HG02938 (cell line): ENCODE results near the gene SNRNP200.
A peak's percentile ranks its signal among the peaks of the same experiment; 100 is the strongest.
"Not testable (repeated sequence)": the region's sequence is repeated elsewhere in the genome, so short reads cannot be mapped to it uniquely, and the experiment has no call there.

ENCODE experiments used
- ATAC-seq: cut with Tn5 transposase; IDR thresholded peaks from one replicate; pipeline ENCODE4 v1.9.1; 2021; ENCODE audit warnings: mild to moderate bottlenecking, moderate library complexity; ENCODE audit not compliant: unreplicated experiment

Gene SNRNP200

DNA sequence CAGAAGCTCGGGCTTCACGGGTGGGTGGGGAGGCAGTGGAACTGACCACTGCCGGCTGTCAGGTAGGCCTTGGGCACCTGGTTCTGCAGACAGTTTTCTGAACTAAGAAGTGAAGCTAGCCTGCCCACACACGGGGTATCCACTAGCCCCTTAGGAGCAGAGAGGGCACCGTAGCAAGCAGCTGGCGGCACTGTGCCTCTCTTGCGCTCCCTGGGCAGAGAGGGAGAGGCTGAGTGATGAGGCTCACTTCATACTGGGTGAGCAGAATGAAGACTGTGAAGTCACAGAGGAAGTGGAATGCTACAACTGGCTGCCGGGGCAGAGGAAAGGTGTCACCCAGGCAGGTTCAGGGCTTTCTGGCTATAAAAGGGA is 20.5 kb upstream of the SNRNP200 start:
- no peak for ATAC-seq

DNA sequence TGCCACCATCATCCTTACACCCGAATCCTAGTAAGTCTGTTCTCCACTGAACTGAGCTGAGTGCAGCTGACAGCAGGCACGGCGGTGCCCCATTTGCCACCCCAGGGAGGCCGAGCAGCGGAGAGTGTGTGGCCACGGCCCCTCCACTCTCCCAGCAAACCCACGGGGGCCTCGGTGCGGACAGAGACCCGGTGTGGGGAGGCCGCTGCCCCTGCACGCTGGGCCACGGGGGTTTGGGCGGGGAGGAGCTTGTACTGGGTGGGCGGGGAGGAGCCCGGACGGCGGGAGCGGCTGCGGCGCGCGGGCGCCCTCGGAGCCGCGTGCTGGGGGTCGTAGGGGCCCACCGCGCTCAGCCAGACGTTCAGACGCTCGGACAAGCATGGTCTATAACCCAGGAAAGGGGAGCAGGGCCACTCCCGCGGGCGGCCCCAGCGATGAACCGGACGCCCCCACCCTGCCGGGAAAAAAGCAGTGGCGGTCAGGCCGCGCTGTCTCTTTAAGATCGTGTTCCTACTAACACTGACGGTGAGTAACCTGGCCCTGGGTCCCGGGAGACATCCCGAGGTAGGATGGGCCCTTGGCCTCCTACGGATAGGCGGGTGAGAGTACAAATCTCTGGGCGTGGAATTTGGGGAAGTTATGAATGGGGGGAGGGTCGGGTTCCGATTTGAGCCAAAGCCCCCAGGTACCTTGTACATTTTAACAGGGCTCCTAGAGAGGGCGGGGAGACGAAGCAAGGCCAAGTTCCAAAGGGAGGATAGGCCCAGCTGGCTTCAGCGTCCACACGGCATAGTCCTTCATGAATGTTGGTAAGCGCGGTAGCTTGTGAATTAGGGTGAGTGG is 19.9 kb upstream of the SNRNP200 start, which contains the start of gene ITPRIPL1:
ITPRIPL1 (plus strand) TSS at position 277 of the 843 bp plus-strand sequence; CDS start at position 800, 523 bp downstream.
- no peak for ATAC-seq

DNA sequence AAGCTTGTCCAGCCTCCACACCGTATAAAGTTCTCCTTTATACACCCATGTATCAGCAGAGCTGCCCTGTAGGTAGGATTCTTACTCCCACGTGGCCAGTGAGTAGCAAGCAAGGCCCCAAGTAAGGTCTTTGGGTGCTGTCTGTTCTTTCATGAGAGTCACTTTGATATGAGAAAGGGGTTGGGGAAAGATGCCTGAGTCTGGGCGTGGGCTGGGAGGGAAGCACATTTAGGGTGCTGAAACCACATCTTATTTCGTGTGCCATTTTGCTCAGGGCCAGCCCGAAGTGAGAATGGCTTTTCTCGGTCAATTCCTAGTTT is 19.3 kb upstream of the SNRNP200 start:
- ATAC-seq = no peak

DNA sequence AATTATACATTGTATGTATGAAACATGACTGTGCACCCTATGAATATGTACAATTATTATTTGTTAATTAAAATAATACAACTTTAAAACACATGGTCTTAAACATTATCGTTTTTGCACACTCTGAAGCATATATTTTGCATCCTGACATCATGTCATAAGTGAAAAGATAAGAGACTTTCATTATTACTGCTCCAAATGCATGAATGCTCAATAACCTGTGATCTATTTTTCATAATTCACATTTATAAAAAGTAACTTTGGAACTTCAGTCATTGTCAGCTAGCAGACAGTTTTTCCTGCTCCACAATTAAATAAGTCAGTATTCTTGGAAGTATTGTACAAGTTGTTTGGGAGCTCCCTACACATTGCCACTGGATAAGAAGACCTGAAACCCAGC is 18.5 kb upstream of the SNRNP200 start:
- ATAC-seq = no peak

DNA sequence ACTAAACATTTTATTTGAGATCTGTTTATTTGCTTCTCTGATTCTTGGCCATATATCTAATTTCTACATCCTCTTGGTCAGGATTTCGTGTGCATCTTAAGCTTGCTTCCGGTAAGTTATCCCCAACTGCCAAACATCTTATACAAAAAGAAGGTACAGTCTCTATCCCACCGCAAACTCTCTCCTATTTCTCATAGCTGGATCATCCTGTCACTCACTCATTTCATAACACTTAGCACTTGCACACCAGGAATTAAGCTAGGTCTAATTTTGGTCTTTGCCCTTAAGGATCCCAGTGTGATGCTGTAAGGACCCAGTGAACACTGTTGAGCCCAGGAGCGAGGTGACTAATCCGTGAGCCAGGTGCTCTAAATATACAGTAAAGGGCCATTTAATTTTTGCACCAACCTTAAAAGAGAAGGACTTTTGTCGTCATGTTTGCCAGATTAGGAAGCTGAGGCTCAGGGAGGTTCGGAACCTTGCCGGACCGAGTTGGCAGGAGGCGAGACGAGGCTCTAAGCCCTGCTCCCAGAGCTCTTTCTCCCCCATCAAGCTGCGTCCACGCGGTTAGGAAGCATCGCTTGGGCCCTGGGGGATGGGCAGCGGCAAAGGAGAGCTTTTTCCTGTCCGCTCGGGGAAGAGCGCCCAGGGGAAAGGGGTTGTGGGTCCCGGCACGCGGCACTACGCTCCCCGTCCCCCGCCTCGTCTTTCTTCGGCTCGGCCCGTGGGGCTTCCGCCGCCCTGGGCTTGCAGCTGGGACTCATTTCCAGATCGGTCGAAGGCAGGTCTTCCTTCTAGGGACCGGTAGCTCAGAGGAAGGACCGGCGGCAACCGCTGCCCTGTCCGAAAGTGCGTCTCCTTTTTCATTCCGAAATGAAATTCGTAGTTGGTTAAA is 15.6 kb upstream of the SNRNP200 start:
- peak; percentile 25 for ATAC-seq

DNA sequence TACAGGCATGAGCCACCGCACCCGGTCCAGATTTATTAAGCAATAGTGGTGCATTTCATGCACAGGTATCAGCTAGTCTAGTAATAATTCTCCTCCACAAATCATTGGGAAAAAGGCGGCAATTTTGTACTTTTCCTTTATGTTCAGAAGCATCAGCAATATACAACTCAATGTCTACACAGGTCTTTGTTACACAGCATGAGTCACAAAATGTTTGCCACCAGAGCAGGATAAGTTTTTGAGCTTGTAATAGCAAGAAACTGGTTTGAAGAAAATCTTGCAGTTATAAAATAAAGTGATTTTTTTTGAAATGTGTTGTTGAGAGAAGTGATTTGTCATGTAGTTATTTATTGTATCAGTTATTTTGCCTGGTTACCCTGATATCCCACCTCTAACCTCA is 15.0 kb upstream of the SNRNP200 start:
- no peak for ATAC-seq

DNA sequence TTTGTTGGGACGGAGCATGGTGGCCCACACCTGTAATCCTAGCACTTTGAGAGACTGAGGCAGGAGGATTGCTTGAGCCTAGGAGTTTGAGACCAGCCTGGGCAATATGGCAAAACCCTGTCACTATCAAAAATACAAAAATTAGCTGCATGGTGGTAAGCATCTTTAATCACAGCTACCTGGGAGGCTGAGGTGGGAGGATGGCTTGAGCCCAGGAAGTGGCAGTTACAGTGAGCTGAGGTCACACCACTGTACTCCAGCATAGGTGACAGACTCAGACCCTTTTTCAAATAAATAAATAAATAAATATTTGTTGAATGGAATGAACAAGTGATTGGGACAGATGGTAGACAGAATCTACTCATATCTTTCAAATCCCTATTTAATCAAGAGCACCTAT is 14.1 kb upstream of the SNRNP200 start:
- ATAC-seq = no peak

DNA sequence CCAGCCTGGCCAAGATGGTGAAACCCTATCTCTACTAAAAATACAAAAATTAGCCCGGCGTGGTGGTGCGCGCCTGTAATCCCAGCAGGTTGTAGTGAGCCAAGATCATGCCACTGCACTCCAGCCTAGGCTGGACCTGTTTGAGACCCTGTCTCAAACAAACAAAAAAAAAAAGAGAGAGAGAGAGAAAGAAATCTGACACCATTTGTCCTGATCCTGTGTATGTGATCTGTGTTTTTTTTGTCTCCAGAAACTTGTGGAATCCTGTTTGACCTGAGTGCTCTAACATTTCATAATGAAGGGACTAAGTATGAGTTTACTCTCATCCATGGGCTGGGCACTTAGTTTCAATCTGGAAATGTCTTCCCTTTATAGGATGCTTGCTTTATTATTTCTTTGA is 13.4 kb upstream of the SNRNP200 start:
- no peak for ATAC-seq

DNA sequence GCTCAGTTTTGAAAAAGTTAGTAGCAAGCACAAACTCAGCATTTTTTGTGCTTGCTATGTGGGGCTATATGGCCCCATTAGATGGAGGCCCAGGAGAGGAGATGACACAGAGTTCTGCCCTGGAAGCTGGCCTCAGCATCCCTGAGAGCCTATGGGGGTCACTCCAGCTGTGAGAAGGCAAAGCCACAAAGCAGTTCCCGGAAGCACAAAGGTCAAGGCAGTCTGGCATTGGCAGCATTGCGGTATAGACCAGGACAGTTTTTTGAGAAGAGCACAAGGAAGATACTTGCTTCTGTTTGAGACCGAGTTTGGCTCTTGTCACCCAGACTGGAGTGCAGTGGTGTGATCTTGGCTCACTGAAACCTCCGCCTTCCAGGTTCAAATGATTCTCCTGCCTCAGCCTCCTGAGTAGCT is 12.2 kb upstream of the SNRNP200 start:
- no peak for ATAC-seq

DNA sequence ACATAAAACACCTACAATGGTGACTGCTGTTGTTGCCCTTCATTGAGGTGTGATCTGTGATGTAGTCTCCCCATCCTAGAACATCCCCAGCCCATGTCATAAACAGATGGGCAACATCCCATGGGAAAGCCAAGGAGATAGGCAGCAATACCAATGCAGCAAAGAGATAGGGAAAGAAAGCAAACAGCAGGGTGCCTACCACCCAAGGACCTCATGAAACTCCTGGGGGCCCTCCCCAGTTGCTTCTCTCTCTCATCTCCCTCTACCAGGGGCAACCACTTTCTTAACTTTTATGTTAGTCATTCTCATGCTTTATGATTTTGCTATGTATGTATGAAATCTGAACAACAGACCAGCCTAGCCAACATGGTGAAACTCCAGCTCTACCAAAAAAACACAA is 11.7 kb upstream of the SNRNP200 start:
- ATAC-seq = no peak

DNA sequence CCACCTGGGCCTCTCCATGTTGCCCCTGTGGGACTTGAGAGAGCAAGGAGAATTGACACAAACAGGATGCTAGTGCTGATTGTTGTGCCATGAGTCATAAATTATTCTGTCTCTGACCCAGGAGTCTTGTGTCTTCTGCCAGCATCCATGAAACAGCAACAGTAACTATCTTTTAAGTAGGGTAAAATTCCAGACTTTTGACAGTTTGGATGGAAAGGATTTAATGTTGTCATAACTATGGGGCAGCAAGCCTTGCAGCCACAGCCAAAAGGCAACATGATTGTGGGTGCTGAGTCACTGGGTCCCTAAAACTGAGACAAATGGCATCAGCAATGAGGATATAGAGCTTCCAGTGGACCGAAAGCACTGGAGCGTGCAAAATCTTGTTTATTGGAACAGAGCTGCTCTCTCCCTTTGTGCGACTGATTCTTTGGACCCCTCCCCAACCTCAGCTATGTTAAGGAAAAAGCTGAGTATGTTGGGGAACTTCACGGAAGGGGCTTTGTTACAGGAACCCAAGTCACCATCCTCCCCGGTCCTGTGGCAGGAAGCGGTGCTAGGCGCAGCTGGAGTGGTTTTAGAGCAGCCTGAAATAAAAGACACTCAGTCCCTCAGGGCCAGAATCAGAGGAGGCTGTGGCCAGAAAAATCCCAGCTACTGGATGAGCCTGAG is 10.2 kb upstream of the SNRNP200 start:
- no peak for ATAC-seq

DNA sequence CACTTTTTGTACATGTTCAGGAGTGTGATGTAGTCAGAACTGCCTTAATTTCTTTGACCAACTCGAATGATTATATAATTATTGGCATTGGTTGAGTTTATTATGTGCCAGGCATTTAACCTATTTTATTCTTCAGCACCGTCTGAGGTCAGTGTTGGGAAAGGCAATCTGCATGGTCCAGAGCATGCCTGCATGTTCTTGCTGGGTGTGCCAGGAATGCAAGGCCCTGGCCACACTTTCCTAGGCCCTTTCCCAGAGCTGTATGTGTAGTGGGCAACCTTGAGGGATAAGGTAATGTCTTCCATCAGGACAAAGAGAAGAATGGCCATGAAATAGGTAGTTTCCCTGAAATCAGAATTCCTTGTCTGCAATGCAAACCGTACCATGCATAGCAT is 9.7 kb upstream of the SNRNP200 start:
- no peak for ATAC-seq

DNA sequence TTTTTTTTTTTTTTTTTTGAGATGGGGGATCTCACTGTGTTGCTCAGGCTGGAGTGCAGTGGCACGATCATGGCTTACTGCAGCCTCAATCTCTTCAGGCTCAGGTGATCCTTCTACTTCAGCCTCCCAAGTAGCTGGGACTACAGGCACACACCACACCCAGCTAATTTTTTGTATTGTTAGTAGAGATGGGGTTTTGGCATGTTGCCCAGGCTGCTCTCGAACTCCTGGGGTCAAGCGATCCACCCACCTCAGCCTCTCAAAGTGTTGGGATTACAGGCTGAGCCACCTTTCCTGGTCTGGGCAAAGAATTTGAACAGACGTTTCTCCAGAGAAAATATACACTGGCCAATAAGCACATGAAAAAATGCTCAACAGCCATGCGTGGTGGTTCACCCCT is 2.9 kb upstream of the SNRNP200 start:
- ATAC-seq = no peak

DNA sequence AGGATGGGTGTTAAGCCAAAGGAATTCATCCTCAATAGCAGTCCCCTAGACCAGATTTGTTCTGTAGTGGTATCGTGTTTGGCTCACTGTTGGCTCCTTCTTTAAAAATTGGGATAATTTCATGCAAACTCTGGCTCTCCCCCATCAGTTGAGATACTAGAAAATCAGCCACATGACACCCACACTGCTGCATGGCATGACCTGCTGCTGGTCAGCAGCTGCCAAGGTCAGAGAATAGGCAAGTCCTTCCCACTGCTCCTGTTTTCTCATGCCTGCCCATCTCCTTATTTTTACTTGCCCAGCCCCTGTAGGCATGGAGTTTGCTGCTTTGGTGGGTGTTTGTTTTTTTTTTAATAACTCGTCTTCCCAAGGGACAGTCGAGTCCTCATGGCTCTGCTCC is 1.0 kb upstream of the SNRNP200 start:
- no peak for ATAC-seq

DNA sequence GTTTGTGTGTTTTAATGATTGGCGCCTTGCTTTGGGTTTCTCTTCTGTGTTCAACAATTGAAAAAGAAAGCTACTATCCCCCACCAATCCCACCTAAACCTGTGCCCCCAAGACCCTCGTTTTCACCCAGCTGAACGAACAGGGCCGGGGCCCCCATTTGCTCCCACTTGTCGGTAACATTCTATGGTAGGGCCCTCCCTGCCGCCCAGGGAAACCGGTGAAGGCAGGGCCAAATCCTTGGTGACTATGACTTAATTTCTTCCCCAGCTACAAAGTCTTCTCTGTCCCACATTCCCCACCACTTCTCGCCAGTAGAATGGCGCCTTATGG is 598 bp upstream of the SNRNP200 start:
- no peak for ATAC-seq

DNA sequence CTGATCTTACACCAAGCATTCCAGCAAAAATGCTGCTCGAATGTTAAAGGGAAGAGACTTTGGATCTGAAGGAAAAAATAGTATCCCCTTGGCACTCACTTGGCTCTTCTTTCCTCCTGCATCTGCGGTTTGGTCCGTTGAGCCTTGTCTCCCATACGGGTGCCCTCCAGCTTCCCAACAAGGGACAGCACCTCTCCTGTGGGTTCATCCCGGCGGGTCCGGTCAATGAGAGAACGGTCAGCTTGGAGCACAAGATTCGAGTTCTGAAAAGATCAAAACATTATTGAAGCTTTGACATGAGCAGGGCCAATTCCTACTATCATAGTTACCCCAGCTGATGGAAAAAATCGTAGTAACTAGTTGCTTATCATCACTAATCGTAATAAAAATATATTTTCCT is 740 bp downstream of the SNRNP200 start:
- no peak for ATAC-seq

DNA sequence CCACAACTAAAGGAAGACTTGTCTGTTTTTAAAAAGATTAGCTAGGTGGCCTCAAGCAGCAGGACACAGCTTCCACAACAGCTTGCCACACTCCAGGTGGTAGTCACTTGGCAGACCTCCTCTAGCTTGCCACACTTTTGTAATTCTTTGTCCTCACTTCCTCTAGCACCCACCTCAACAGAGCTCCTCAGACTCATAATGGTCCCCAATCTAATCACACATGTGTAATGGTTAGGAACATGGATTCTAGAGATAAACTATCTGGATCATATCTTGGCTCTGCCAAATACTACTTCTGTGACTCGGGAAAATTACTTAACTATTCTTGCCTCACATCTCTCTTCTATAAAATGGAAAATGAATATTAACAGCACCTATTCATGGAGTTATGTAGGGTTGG is 3.5 kb downstream of the SNRNP200 start:
- no peak for ATAC-seq

DNA sequence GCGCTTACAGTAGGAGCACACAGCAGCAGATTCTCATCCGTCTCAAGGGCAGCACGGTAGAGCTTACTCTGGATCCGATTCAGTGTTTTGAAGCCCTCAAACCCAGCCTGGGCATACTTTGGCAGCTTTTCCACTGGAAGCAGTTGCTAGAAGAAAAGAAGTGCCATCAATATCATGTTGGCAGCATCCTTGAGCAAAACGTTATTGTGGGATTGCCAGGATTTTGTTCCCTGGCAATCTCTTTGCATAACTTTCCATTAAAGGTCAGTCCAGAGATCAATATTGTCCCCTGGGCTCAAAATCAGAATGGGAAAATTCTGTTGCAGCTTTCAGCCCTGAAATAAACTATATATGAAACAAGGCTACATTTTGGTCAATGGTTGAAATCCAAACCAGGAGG is 8.4 kb downstream of the SNRNP200 start:
- ATAC-seq = no peak

DNA sequence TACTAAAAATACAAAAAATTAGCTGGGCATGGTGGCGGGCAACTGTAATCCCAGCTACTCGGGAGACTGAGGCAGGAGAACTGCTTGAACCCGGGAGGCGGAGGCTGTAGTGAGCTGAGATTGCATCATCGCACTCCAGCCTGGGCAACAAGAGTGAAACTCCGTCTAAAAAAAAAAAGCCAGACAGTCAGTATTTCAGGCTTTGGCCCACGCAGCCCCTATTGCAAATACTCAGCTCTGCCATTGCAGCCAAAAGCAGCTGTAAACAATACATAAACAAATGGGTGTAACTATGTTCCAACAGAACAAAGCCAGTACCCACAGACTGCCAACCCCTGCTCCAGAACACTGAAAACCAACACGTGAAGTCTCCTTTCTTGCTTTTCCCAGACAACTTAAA is 11.1 kb downstream of the SNRNP200 start:
- not testable (repeated sequence) for ATAC-seq

DNA sequence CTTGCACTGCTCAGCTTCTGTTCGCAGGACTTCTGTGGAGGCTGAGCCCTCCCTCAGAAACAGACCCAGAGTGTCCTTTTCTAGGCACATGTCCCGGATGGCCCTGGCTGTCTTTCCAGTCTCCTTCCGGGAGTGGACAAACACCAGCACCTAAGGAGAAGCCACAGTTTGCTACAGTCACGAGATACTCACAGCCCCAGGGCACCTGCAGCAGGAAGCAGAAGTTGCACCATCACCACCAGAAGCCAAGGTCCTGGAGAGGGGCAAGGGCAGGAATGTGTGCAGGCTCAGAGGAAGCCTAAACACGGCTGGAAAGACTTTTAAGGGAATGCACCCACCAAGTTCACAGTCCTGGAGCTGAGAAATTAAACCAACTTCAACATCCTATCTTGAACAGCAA is 13.6 kb downstream of the SNRNP200 start:
- no peak for ATAC-seq

DNA sequence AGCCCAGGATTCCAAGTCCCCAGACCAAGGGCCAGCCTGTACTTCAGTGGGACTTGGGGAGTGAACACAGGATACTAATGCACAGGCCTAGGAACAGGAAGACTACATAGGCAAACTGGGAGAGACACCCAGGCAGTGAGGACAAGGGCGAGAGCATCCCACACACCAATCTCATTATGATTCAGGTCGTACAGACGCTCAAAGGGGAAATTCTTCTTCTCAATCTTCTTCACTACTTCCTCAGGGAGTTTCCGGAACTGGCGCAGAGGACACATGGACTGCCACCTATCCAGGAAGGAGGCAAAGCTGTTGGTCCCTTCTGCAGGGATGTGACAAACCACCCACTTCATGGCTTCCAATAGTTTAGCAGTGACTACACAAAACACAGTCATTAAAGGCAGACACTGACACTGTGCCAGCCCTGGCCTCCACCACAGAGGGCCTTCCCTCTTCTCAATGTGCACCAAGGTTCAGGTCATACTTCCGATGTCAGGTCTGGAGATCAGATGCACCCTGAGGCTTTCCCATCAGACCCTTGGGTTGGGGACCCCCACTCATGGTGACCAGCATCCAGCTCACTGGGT is 18.0 kb downstream of the SNRNP200 start:
- ATAC-seq = no peak
